PC-9 (cell line): Measurements from ENCODE around the gene ATF6. TPM values are rescaled to one million over a fixed set of nuclear protein-coding genes. Genes with fewer than 3 reads are reported as not detected.
A peak's percentile ranks its signal among the peaks of the same experiment; 100 is the strongest.

Experiments
- BruUV-seq: library from RNA; stranded (reverse); fragments of 400-500 nt; replicated peaks from 2 replicates; lab custom pipeline; 2021; lab: Mats Ljungman, UMichigan
- CTCF ChIA-PET: fragments of 300-600 bp; sonication (Branson Sonifier 250); formaldehyde crosslinking; loops from one replicate; lab custom pipeline; 2022; ENCODE audit warnings: antibody characterized with exemption; lab: Charles Lee
- POLR2A ChIA-PET: fragments of 300-600 bp; sonication (Branson Sonifier 250); formaldehyde crosslinking; loops from one replicate; lab custom pipeline; 2022; ENCODE audit warnings: antibody characterized with exemption; ENCODE audit not compliant: unreplicated experiment; lab: Charles Lee
- DNase-seq, 2 experiments: peaks; one replicate each; pipeline versions ENCODE4 v3.0.0 to v3.0.0-alpha.2; 2015 to 2022; ENCODE audit warnings: mixed read lengths in 1 of 2
- H2AFZ ChIP-seq: fragments of 200-600 bp; sonication (generic); 2 replicates; pipeline ENCODE4 v1.8.1; 2017; ENCODE audit warnings: antibody characterized with exemption
- H3F3A ChIP-seq: fragments of 200-600 bp; sonication (generic); 2 replicates; pipeline ENCODE4 v1.8.1; 2017; ENCODE audit warnings: antibody characterized with exemption, mild to moderate bottlenecking, low read depth; ENCODE audit not compliant: insufficient read depth
- H3K27ac ChIP-seq: fragments of 200-600 bp; sonication (generic); 2 replicates; pipeline ENCODE4 v1.6.1; 2016; ENCODE audit warnings: mixed run types
- H3K27me3 ChIP-seq: fragments of 200-600 bp; sonication (generic); 2 replicates; pipeline ENCODE4 v1.6.1; 2016; ENCODE audit warnings: low read depth, mixed run types; ENCODE audit not compliant: insufficient read depth
- H3K36me3 ChIP-seq: fragments of 200-600 bp; sonication (generic); 2 replicates; pipeline ENCODE4 v1.6.1; 2016; ENCODE audit warnings: low read depth, mixed run types
- H3K4me1 ChIP-seq: fragments of 200-600 bp; sonication (generic); replicated peaks from 2 replicates; pipeline ENCODE4 v1.6.1; 2016; ENCODE audit warnings: mixed run types; ENCODE audit not compliant: insufficient read depth
- H3K4me2 ChIP-seq: fragments of 200-600 bp; sonication (generic); 2 replicates; pipeline ENCODE4 v1.6.1; 2017; ENCODE audit warnings: mixed run types
- H3K4me3 ChIP-seq: fragments of 200-600 bp; sonication (generic); 2 replicates; pipeline ENCODE4 v1.6.1; 2016; ENCODE audit warnings: mixed run types
- H3K79me2 ChIP-seq: fragments of 200-600 bp; sonication (generic); 2 replicates; pipeline ENCODE4 v1.6.1; 2017; ENCODE audit warnings: low read depth, mixed run types
- H3K9me2 ChIP-seq: fragments of 200-600 bp; sonication (generic); 2 replicates; pipeline ENCODE4 v1.8.1; 2017; ENCODE audit warnings: mild to moderate bottlenecking; ENCODE audit not compliant: insufficient read depth
- H3K9me3 ChIP-seq: fragments of 200-600 bp; sonication (generic); 2 replicates; pipeline ENCODE4 v1.8.1; 2016; ENCODE audit warnings: low read depth; ENCODE audit not compliant: insufficient read depth
- H4K20me1 ChIP-seq: fragments of 200-600 bp; sonication (generic); 2 replicates; pipeline ENCODE4 v1.8.1; 2017; ENCODE audit not compliant: insufficient read depth
- EZH2 ChIP-seq: fragments of 200-600 bp; sonication (generic); IDR thresholded peaks from 2 replicates; pipeline ENCODE4 v1.8.0; 2017; ENCODE audit warnings: antibody characterized with exemption, low read depth
- intact Hi-C: fragments of 100-400 bp; cut with micrococcal nuclease; formaldehyde crosslinking; loops from one replicate; pipeline ENCODE4 v1.10.0; 2022; ENCODE audit not compliant: unreplicated experiment
- total RNA-seq: library from RNA; stranded (reverse); gene quantifications from 2 replicates; pipeline ENCODE4 v1.2.3, GENCODE V29; 2021
- TF ChIP-seq, protein P1 (sequence below): fragments of 200-600 bp; sonication (generic); conservative IDR thresholded peaks from 2 replicates; pipeline ENCODE4 v1.6.1; 2017; ENCODE audit warnings: mixed run types, antibody characterized with exemption, mild to moderate bottlenecking, moderate library complexity

Gene ATF6
- total RNA-seq, 1 experiment from 2014 or later = 19.5 TPM

DNA sequence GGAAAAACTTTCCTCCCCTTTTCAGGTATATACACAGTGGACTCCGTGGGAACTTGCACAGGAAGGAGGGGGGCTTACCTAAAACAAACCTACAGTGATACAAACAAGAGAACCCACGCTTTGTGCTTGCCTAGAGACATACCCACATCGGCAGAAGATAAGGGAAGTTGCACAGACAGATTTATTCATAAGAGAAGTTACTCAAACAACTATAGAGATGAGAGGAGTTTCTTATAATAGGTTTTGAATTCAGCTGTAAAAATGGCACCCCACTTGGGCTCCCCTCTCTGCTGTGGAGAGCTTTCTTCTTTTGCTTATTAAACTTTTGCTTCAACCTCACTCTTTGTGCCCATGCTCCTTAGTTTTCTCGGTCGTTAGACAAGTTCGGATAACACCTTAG is 18.3 kb upstream of the ATF6 start:
- Histone ChIP-seq H3K9me3 (no peaks in the 10 kb centered on the region), H3K4me3 (no peak overlapping the region), H3K79me2 (peaks cover 35% of the 10 kb centered on the region), H2AFZ (no peak overlapping the region), H3K4me2 (no peak overlapping the region), H3K27me3 (no peaks in the 10 kb centered on the region), H3F3A (no peaks in the 10 kb centered on the region), H3K36me3 (peaks cover 11% of the 10 kb centered on the region; the same call in 1 of the 2 replicates), H3K27ac (no peak overlapping the region), H3K9me2 (no peaks in the 10 kb centered on the region), H4K20me1 (0 out of 2 replicates have a peak, but pooled peaks cover 5% of the 10 kb centered on the region), H3K4me1 (peaks cover 23% of the 10 kb centered on the region)
- intact Hi-C loops = loop anchor here (2.0 to 10.0 kb wide), 2 partner anchors 21 to 353 kb away; no protein-coding TSS in a partner anchor
- no peak for DNase-seq
- CTCF ChIA-PET = no interaction called here
- no TSS peak for BruUV-seq
- TF ChIP-seq, protein P1, sequence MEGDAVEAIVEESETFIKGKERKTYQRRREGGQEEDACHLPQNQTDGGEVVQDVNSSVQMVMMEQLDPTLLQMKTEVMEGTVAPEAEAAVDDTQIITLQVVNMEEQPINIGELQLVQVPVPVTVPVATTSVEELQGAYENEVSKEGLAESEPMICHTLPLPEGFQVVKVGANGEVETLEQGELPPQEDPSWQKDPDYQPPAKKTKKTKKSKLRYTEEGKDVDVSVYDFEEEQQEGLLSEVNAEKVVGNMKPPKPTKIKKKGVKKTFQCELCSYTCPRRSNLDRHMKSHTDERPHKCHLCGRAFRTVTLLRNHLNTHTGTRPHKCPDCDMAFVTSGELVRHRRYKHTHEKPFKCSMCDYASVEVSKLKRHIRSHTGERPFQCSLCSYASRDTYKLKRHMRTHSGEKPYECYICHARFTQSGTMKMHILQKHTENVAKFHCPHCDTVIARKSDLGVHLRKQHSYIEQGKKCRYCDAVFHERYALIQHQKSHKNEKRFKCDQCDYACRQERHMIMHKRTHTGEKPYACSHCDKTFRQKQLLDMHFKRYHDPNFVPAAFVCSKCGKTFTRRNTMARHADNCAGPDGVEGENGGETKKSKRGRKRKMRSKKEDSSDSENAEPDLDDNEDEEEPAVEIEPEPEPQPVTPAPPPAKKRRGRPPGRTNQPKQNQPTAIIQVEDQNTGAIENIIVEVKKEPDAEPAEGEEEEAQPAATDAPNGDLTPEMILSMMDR = no peak
- no peak for TF ChIP-seq EZH2
- POLR2A ChIA-PET = no interaction called here

DNA sequence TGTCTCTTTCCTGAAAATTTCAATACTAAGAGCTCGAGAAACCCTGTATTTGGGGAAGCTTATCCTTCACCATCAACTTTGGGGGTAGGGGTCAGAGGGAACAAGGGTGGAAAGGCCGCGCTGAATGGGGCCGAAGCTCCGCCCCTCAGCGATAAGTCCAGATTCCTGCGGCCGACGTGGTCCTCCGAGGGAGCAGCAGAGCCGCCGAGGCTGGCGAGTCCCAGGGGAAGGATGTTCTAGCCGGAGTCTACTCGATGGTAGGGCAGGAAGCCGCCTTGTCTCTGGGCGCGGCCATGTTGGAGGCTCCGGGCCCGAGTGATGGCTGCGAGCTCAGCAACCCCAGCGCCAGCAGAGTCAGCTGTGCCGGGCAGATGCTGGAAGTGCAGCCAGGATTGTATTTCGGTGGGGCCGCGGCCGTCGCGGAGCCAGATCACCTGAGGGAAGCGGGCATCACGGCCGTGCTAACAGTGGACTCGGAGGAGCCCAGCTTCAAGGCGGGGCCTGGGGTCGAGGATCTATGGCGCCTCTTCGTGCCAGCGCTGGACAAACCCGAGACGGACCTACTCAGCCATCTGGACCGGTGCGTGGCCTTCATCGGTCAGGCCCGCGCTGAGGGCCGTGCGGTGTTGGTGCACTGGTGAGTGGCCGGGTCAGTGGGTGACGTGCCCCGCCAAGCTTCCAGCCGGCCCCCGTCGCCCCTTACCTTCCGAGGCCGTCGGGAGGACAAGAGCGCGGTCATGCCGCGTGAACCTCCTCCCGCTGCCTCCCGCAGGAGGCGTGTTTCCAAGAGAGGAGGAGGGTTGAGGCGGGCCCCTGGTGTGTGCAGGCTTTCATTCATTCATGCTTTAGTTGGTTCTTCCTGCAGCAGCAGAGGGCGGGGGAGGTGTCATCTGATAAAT is 16.4 kb upstream of the ATF6 start, which contains the start of gene DUSP12:
TSS of gene DUSP12 (plus strand) at position 278 of the 899 bp plus-strand sequence. CDS start at position 294, 16 bp downstream.
- ChIA-PET CTCF (interaction anchor here (0.6 to 1.0 kb wide), 3 partner anchors 17 to 1378 kb away, joined by 3 to 11 read pairs (median 3); partner anchors contain the start of gene ATF6), POLR2A (interaction anchor here (0.5 to 0.7 kb wide), 6 partner anchors 8 to 613 kb away, joined by 3 to 13 read pairs (median 6); no protein-coding TSS in a partner anchor)
- Histone ChIP-seq H2AFZ (peak within 1 kb of the TSS; percentile 95), H4K20me1 (0 out of 2 replicates have a peak, but pooled peaks cover 5% of the 10 kb centered on the region), H3K79me2 (peaks cover 35% of the 10 kb centered on the region), H3K9me3 (no peaks in the 10 kb centered on the region), H3K36me3 (peaks cover 21% of the 10 kb centered on the region), H3K27ac (peak within 1 kb of the TSS; percentile 83), H3K27me3 (no peaks in the 10 kb centered on the region), H3K4me2 (peak within 1 kb of the TSS; percentile 89), H3F3A (no peaks in the 10 kb centered on the region), H3K4me1 (peaks cover 18% of the 10 kb centered on the region), H3K4me3 (peak within 1 kb of the TSS; percentile 76), H3K9me2 (no peaks in the 10 kb centered on the region)
- no peak for TF ChIP-seq EZH2
- TF ChIP-seq, protein P1 = peak; percentile 33; the same call in 1 of the 2 replicates
- intact Hi-C loops = loop anchor here (2.0 to 10.0 kb wide), 3 partner anchors 23 to 355 kb away; no protein-coding TSS in a partner anchor
- DNase-seq = peak; percentile 89 to 90
- BruUV-seq = TSS peak; percentile 44

DNA sequence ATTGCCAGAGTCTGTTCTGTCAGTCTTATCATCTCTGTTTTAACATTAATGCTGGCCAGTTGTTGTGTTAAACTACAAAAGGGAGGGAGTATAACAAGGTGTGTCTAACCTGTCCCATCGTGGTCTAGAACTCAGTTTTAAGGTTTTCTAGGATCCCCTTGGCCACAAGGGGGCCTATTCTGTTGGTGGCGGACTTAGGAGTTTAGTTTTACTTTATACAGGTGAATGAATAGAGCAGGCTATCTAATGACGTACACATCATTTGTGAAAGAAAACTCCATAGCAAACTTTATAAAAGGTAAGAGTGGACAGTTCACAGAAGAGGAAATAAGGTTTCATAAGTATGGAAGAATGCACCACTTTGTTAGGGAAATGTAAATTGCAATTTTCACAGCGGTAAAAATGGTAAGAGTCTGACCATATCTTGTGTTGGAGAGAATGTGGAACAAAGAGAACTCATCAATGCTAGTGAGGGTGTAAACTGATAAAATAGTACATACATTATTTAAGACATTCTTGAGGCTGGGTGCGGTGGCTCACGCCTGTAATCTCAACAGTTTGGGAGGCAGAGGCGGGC is 2.5 kb upstream of the ATF6 start:
- H3K4me2 ChIP-seq = peak overlapping the region; percentile 90
- intact Hi-C loops = loop anchor here (10.0 kb wide), 1 partner anchor 539 kb away; the partner anchor contains the start of genes APOA2 and TOMM40L
- 0 out of 2 replicates have a peak, but pooled peaks cover 1% of the 10 kb centered on the region for H4K20me1 ChIP-seq
- H2AFZ ChIP-seq = no peak overlapping the region
- TF ChIP-seq EZH2 = no peak
- TF ChIP-seq, protein P1 = peak; percentile 71
- no peak overlapping the region for H3K4me3 ChIP-seq
- H3K27me3 ChIP-seq = no peaks in the 10 kb centered on the region
- no peaks in the 10 kb centered on the region for H3K9me3 ChIP-seq
- POLR2A ChIA-PET = no interaction called here
- BruUV-seq = no TSS peak
- H3F3A ChIP-seq = peaks cover 14% of the 10 kb centered on the region; the same call in 1 of the 2 replicates
- H3K36me3 ChIP-seq = no peaks in the 10 kb centered on the region
- DNase-seq = no peak
- H3K79me2 ChIP-seq = peaks cover 30% of the 10 kb centered on the region
- H3K9me2 ChIP-seq = no peaks in the 10 kb centered on the region
- H3K4me1 ChIP-seq = peaks cover 11% of the 10 kb centered on the region
- CTCF ChIA-PET = interaction anchor here (0.7 kb wide), 1 partner anchor 633 kb away, joined by 8 read pairs; no protein-coding TSS in a partner anchor
- H3K27ac ChIP-seq = 0 out of 2 replicates have a peak overlapping the region, but pooled peaks have one; percentile 90
